ENCODE measurements around the gene C1QTNF7.

- TF ChIP-seq POLR2A (IDR thresholded peaks at IDR 0.05) (no peak), CTCF (IDR thresholded peaks at IDR 0.05) (no peak), POLR2AphosphoS5 (IDR thresholded peaks at IDR 0.05) (no peak)
Measured at GRCh38 chr4:15405018-15405417, 22.8 kb upstream of the C1QTNF7 start.
